KMS-11 (cell line): Measurements from ENCODE around the gene HSDL1.

Experiments used
- H2AFZ ChIP-seq: fragments of 200-600 bp; sonication (generic); 2 replicates; pipeline ENCODE4 v1.6.1; 2016; ENCODE audit warnings: antibody characterized with exemption, mixed run types, low read depth
- H3K27ac ChIP-seq: fragments of 200-600 bp; sonication (generic); 2 replicates; pipeline ENCODE4 v1.6.1; 2016; ENCODE audit warnings: mild to moderate bottlenecking, mixed run types
- H3K27me3 ChIP-seq: fragments of 200-600 bp; sonication (generic); 2 replicates; pipeline ENCODE4 v1.6.1; 2017; ENCODE audit warnings: mild to moderate bottlenecking, low read depth, mixed run types, moderate library complexity; ENCODE audit not compliant: insufficient read depth
- H3K36me3 ChIP-seq: fragments of 200-600 bp; sonication (generic); 2 replicates; pipeline ENCODE4 v1.6.1; 2017; ENCODE audit warnings: mild to moderate bottlenecking, mixed run types; ENCODE audit not compliant: insufficient read depth
- H3K4me1 ChIP-seq: fragments of 200-600 bp; sonication (generic); 2 replicates; pipeline ENCODE4 v1.6.1; 2016; ENCODE audit warnings: mild to moderate bottlenecking, low read depth, mixed run types; ENCODE audit not compliant: poor library complexity, severe bottlenecking
- H3K4me2 ChIP-seq: fragments of 200-600 bp; sonication (generic); 2 replicates; pipeline ENCODE4 v1.7.0; 2016; ENCODE audit warnings: mild to moderate bottlenecking, mixed run types
- H3K4me3 ChIP-seq: fragments of 200-600 bp; sonication (generic); IDR thresholded peaks from 2 replicates; pipeline ENCODE4 v1.6.1; 2017; ENCODE audit warnings: low read depth, low read length, mixed read lengths; ENCODE audit not compliant: insufficient read depth
- H3K79me2 ChIP-seq: fragments of 200-600 bp; sonication (generic); 2 replicates; pipeline ENCODE4 v1.6.1; 2016; ENCODE audit warnings: low read depth, mixed run types; ENCODE audit not compliant: insufficient read depth
- H3K9ac ChIP-seq: fragments of 200-600 bp; sonication (generic); 2 replicates; pipeline ENCODE4 v1.6.1; 2016; ENCODE audit warnings: mild to moderate bottlenecking, mixed run types
- H4K20me1 ChIP-seq: fragments of 200-600 bp; sonication (generic); 2 replicates; pipeline ENCODE4 v1.6.1; 2016; ENCODE audit warnings: mild to moderate bottlenecking, mixed run types; ENCODE audit not compliant: insufficient read depth
- CTCF ChIP-seq: fragments of 200-600 bp; sonication (generic); conservative IDR thresholded peaks from 2 replicates; pipeline ENCODE4 v1.6.1; 2017; ENCODE audit warnings: low read depth, mild to moderate bottlenecking, antibody characterized with exemption, low read length, moderate library complexity, mixed read lengths

HSDL1 gene

GRCh38 chr16:84144859-84145639, at the start of gene HSDL1, which contains the start of gene DNAAF1:
Gene HSDL1 (minus strand): TSS chr16:84145177. CDS start chr16:84131321, 13,856 bp downstream.
Gene DNAAF1 (plus strand): TSS chr16:84145308. CDS start chr16:84145441, 133 bp downstream.
- Histone ChIP-seq H3K27ac (no peak within 1 kb of the TSS), H3K4me2 (peak within 1 kb of the TSS; percentile 77), H2AFZ (peak within 1 kb of the TSS; percentile 80), H3K36me3 (no peaks in the 10 kb centered on the region), H3K4me1 (peaks cover 13% of the 10 kb centered on the region), H3K27me3 (no peaks in the 10 kb centered on the region), H4K20me1 (no peaks in the 10 kb centered on the region), H3K79me2 (peaks cover 11% of the 10 kb centered on the region; the same call in 1 of the 2 replicates), H3K9ac (peak within 1 kb of the TSS; percentile 22; the same call in 1 of the 2 replicates), H3K4me3 (no peak within 1 kb of the TSS)
- TF ChIP-seq CTCF, result no peak

GRCh38 chr16:84194018-84194417, 49.0 kb upstream of the HSDL1 start:
- H3K9ac ChIP-seq, result no peak overlapping the region
- H2AFZ ChIP-seq, result no peak overlapping the region
- no peak for TF ChIP-seq CTCF
- H3K4me1 ChIP-seq, result no peaks in the 10 kb centered on the region
- H4K20me1 ChIP-seq, result no peaks in the 10 kb centered on the region
- peaks cover 30% of the 10 kb centered on the region; the same call in 1 of the 2 replicates for H3K27me3 ChIP-seq
- no peak overlapping the region for H3K4me3 ChIP-seq
- H3K79me2 ChIP-seq, result no peaks in the 10 kb centered on the region
- H3K36me3 ChIP-seq, result no peaks in the 10 kb centered on the region
- no peak overlapping the region for H3K4me2 ChIP-seq
- no peak overlapping the region for H3K27ac ChIP-seq

GRCh38 chr16:84193480-84193879, 48.5 kb upstream of the HSDL1 start:
- H3K36me3 ChIP-seq, result no peaks in the 10 kb centered on the region
- H3K4me1 ChIP-seq, result no peaks in the 10 kb centered on the region
- no peaks in the 10 kb centered on the region for H4K20me1 ChIP-seq
- H3K9ac ChIP-seq, result no peak overlapping the region
- no peak overlapping the region for H3K27ac ChIP-seq
- H3K4me2 ChIP-seq, result no peak overlapping the region
- TF ChIP-seq CTCF, result no peak
- peaks cover 25% of the 10 kb centered on the region; the same call in 1 of the 2 replicates for H3K27me3 ChIP-seq
- no peak overlapping the region for H3K4me3 ChIP-seq
- H2AFZ ChIP-seq, result no peak overlapping the region
- no peaks in the 10 kb centered on the region for H3K79me2 ChIP-seq

- Histone ChIP-seq H4K20me1 (no peaks in the 10 kb centered on the region), H3K27me3 (peaks cover 9% of the 10 kb centered on the region; the same call in 1 of the 2 replicates), H3K4me2 (no peak overlapping the region), H3K79me2 (peaks cover 3% of the 10 kb centered on the region), H3K4me1 (peaks cover 3% of the 10 kb centered on the region), H3K4me3 (no peak overlapping the region), H3K9ac (no peak overlapping the region), H3K27ac (no peak overlapping the region), H2AFZ (no peak overlapping the region), H3K36me3 (no peaks in the 10 kb centered on the region)
- TF ChIP-seq CTCF, result no peak
These were observed 46.5 kb upstream of the HSDL1 start for GRCh38 chr16:84191466-84191865.
